Kasumi-1 (cell line): ENCODE results near the gene KCNAB2.

ENCODE experiments used
- DNase-seq, 2 experiments: peaks; one replicate each; lab custom pipeline; 2025; lab: John Stamatoyannopoulos, UW

The KCNAB2 gene

GRCh38 chr1:6129313-6129712, 83.6 kb downstream of the KCNAB2 start:
- DNase-seq: no peak

- DNase-seq: no peak
These were observed 84.3 kb downstream of the KCNAB2 start for GRCh38 chr1:6130036-6130435.

GRCh38 chr1:6130596-6130995, 84.9 kb downstream of the KCNAB2 start:
- DNase-seq: no peak

GRCh38 chr1:6131561-6131960, 85.9 kb downstream of the KCNAB2 start:
- DNase-seq: no peak

- DNase-seq: no peak
These were observed 87.6 kb downstream of the KCNAB2 start for GRCh38 chr1:6133146-6133895.

- DNase-seq: no peak
These were observed 88.5 kb downstream of the KCNAB2 start for GRCh38 chr1:6134206-6134605.

- DNase-seq: no peak
These were observed 89.2 kb downstream of the KCNAB2 start for GRCh38 chr1:6134741-6135510.

- no peak for DNase-seq
These were observed 91.0 kb downstream of the KCNAB2 start for GRCh38 chr1:6136516-6137220.

GRCh38 chr1:6137758-6138157, 92.1 kb downstream of the KCNAB2 start:
- no peak for DNase-seq

- no peak for DNase-seq
These were observed 94.7 kb downstream of the KCNAB2 start for GRCh38 chr1:6140413-6140812.

- peak; percentile 19 to 23 for DNase-seq
These were observed 95.9 kb downstream of the KCNAB2 start for GRCh38 chr1:6141592-6141991.

GRCh38 chr1:6142036-6142621, 96.4 kb downstream of the KCNAB2 start:
- no peak for DNase-seq

GRCh38 chr1:6142734-6143133, 97.0 kb downstream of the KCNAB2 start:
- DNase-seq: no peak

GRCh38 chr1:6143395-6143794, 97.7 kb downstream of the KCNAB2 start:
- DNase-seq: no peak

- no peak for DNase-seq
These were observed 98.5 kb downstream of the KCNAB2 start for GRCh38 chr1:6144175-6144574.

- no peak for DNase-seq
These were observed 99.1 kb downstream of the KCNAB2 start for GRCh38 chr1:6144647-6145395.

- no peak for DNase-seq
These were observed 99.7 kb downstream of the KCNAB2 start for GRCh38 chr1:6145396-6145750.

GRCh38 chr1:6145864-6146410, 100.2 kb downstream of the KCNAB2 start:
- no peak for DNase-seq

GRCh38 chr1:6148497-6149241, 103.0 kb downstream of the KCNAB2 start:
- DNase-seq: peak; percentile 17 to 21

- DNase-seq: no peak
These were observed 103.9 kb downstream of the KCNAB2 start for GRCh38 chr1:6149597-6149996.
